ELF-1 (cell line): ENCODE data around the gene HMGXB3.

Source experiments
- DNase-seq: peaks from one replicate; pipeline ENCODE4 v3.0.0-alpha.2; 2016; ENCODE audit warnings: low read depth, low spot score

The HMGXB3 gene

GRCh38 chr5:150052956-150053712 is 52.6 kb downstream of the HMGXB3 start:
- DNase-seq, result no peak

DNA sequence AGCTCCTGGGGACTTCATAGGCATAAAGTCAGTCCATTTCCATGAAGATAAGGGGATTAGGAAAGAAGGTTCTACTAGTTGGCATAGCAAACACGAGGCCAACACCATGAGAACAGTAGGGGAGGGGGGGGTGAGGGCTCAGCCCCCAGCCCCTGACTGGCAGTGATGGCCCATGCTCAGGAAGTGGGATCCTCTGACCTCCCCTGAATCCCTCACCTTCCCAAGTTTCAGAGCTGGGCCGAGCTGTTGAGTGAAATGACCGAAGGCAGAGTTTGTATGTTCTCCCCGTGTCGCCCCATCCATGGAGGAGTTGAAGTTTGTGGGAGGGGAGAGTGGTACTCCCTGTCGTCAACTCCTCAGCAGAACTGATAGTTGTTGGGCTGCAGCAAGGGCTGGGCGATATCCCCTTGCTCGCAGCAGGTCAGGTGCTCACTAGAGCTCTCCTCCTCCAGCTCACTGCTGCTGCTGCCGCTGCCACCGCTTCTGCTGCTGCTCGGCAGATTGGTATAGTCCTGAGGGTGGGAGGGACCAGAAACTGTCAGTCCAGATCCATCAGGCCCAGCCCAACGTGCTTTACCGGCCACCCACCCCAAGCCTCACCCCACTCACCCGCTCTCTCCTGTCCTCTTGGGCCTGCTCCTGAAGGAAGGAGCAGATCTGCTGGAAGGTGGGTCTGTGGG is 53.3 kb downstream of the HMGXB3 start:
- DNase-seq, result no peak

DNA sequence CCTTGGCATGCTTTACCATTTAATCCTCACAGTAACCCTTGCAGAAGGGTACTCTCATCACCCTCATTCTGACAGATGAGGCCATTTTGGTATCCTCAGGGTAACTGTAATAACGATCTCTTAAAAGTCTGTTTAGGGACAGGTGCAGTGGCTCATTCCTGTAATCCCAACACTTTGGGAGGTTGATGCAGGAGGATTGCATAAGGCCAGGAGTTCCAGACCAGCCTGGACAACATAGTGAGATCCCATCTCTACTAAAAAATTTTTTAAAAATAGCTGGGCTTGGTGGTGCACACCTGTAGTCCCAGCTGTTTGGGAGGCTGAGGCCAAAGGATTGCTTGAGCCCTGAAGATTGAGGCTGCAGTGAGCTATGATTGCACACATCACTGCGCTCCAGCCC is 54.0 kb downstream of the HMGXB3 start:
- DNase-seq, result no peak

- DNase-seq, result no peak
These were observed 55.0 kb downstream of the HMGXB3 start for GRCh38 chr5:150055326-150056074.

DNA sequence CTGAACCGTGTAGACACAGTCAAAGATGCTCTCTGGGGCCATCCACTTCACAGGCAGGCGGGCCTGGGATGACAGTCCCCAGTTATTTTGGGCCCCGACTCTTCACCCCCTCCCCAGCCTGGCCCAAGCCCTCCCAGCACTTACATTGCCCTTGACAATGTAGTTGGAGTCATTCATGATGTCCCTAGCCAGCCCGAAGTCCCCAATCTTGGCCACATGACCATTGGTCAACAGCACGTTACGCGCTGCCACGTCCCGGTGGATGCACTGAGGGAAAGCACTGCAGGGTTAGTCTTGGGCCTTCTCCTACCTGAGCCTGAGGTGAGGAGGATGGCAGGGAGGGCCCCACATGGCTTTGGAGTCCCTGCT is 55.5 kb downstream of the HMGXB3 start:
- no peak for DNase-seq

DNA sequence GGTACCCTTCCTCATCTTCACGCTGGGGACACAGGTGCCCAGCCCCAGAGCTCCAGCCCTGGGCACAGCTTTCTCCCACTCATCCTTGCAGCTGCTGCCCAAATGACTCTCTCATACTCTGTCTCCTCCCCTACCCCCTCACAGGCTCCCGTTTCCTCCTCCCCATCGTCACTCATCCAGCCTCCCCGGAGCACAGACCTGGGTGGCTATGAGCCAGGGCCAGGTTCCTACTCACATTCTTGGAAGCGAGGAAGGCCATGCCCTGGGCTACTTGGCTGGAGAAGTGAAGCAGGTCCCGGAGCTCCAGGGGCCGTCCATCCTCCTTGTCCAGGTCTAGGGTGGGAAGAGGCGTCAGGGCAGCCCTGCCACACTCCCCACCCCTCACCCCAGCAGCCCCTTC is 56.5 kb downstream of the HMGXB3 start:
- DNase-seq, result no peak

DNA sequence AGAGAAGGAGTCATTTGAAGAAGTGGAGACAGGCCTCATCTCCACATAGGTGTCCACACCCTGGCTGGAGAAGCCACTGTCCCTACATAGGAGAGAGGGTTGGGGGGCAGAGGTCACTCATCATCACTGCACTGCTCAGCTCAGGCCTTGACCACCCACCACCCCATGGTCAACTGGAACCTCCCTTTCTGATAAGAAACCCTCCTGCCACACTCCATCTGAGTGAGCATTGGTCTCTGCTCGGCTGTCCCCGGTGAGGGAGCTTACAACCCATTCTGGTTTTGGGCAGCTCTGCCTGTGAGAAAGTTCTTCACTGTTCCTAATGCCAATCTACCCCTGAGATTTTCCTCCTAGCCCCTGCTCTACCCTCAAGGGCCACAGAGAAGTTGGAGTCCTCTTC is 57.0 kb downstream of the HMGXB3 start:
- no peak for DNase-seq

- DNase-seq, result peak; percentile 36
These were observed 57.5 kb downstream of the HMGXB3 start for GRCh38 chr5:150057996-150058395.

- DNase-seq, result no peak
These were observed 58.1 kb downstream of the HMGXB3 start for GRCh38 chr5:150058480-150059126.

DNA sequence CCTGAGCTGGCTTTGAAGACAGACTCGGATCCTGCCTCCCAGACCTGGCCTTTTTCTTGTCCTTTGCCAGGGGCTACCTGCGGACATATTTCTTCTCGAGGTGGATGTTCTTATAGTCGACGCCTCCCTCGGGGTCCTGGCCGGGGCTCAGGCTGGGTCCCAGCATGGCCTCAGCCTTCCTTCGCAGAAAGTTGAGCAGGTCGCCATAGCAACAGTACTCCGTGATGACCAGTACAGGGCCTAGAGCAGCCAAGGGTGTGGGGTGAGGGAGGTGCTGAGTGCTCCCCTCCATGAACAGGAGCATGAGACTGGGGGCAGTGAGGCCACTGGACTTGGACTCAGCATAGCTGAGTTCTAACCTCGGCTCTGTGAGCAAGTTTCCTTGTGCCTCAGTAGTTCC is 59.1 kb downstream of the HMGXB3 start:
- no peak for DNase-seq

DNA sequence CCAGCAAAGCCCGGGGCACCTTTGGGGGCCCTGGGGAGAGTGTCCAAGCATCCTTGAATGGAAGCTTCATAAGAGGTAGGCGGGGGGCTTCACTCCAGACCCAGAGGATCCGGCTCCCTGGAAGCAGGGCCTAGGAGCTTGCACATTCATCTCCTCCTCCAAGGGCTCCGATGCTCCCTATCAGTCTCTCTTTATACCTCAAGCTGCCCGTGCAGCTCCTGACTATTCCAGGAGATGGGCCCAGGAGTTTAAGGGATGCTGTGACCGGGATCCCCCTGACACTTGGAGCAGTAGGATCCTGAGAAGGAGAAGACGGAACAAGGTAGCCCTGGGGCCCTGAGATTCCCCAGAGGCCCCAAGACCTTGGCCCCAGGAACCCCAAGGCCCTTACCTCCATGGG is 59.9 kb downstream of the HMGXB3 start:
- no peak for DNase-seq

DNA sequence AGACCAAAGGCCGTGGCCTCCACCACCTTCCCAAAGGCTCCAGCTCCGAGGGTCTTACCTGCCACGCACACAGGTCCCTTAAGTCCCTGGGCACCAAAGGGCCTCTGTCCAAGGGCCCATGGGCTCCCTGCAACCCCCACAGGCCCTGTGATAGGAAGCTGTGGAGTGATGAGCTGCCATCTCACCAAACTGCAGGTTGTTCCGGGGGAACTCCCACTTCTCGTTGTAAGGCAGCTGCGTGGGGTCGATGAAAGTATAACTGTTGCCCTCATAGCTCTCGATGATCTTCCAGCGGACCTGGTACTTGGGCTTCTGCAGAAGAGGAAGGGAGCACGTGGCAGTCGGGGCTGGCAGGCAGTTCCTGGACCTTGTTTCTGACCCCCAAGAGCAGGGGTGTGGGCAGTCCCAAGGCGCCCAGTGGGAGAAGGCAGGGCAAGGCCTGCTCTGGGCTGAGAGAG is 61.0 kb downstream of the HMGXB3 start:
- DNase-seq, result no peak

DNA sequence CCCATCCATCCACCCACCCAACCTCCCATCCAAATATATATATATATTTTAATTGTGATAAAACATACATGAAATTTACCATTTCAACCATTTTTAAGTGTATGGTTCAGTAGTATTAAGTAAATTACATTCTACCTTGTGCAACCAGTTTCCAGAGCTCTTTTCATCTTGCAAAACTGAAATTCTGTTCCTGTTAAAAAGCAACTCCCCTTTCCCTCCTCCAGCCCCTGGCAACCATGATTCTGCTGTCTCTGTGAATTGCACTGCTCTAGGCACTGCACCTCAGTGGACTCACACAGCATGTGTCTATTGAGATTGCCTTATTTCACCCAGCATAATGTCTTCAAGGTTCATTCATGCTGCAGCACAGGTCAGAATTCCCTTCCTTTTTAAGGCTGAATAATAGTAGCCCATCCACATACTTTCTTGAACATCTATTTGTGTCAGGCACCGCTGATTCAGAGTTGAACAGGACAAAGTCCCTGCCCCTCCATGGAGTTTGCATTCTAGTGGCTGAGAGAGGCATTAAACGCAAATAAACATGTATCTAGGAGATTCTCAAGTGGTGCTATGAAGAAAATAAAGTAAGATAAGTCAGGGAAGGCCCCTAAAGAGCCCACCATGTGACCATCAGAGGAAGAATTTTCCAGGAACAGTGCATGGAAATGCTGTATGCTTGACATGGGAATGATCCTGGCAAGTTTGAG is 61.8 kb downstream of the HMGXB3 start:
- DNase-seq, result no peak

DNA sequence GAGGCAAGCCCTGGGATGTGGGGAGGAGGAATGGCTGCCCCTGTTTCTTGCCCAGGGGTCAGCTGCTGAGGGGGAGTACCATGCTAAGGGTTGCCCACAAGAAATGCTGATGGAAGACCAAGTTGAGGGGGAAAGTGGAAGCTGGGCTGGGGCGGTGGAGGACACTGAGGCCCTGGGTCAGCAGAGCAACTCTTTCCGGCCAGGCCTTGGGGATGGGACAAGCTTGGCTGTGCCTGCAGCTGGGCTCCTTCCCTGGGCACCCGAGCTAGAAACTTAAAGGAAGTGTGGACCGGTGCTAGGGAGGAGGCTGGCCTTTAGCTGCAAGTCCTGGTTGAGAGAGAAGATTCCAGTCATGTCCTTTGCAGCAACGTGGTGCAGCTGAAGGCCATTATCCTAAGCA is 63.1 kb downstream of the HMGXB3 start:
- DNase-seq, result no peak

DNA sequence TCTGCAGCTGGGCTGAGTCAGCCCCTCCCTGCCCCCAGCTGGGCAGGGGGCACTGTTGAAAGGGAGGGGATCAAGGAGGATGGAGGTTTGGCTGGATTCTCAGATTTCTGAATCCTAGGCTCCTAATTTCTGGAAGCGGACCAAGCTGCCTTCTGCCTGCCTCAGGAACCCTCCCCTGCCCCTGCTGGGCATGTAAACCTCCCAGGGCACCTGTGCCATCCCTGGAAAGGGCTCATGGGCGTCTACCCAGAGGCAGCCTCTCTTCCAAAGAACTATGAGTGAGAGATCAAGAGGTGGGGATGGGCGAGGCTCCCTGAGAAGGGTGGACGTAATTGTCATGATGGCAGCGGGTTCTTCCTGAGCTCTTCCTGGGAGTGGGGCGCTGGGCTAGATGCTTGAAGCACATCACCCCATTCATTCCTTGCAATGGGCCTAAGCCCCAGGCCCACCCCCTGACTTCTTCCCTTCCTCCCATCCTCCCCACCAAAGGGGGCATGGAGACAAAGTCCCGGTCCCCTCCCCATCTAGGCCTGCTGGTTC is 64.2 kb downstream of the HMGXB3 start:
- no peak for DNase-seq

DNA sequence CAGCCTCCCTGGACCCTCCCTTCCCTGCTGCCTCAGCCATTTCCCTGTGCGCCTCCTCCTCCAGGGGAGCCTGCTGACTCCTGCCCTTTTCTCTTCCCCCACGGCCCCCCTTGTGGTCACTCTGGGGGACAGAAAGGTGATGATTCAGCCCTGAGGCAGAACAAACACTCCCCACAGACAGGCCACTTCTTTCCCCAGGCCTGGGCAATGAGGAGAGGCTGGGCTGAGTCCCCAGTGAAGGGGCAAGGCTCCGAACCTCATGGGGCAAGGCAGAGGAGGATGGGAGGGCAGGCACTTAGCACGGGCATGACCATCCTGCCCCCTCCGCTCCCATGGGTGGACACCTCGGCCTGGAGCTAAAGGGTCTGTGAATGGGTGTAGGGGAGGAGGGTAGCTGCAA is 64.8 kb downstream of the HMGXB3 start:
- DNase-seq, result no peak

- no peak for DNase-seq
These were observed 65.3 kb downstream of the HMGXB3 start for GRCh38 chr5:150065886-150066285.

GRCh38 chr5:150066436-150066835 is 65.9 kb downstream of the HMGXB3 start:
- DNase-seq, result no peak

GRCh38 chr5:150066901-150067396 is 66.4 kb downstream of the HMGXB3 start:
- DNase-seq, result no peak

- no peak for DNase-seq
These were observed 66.9 kb downstream of the HMGXB3 start for GRCh38 chr5:150067405-150067960.

- DNase-seq, result no peak
These were observed 67.5 kb downstream of the HMGXB3 start for GRCh38 chr5:150068071-150068470.
